ENCODE measurements around the gene LPIN2.

The LPIN2 gene

DNA sequence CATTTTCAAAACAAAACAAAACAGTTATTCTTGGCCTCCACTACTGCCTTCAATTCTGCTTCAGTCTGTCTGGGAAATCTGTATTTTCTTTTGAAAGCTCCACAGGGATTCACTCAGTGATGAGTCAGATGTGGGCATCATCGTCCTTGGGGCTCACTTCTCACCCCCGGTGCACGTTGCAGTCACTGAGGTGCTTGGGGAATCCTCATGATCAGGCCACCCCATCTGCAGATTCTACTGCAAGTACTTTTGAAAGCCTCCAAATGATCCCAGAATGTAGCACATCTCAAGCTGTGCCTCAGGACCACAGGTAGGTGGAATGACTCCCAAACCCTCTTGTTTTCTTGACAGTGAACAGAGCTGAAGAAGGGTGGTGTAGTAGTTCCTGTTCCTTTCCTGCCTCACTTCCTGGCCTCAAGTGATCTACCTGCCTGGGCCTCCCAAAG lies 34.3 kb downstream of the LPIN2 start:
- peak; percentile 45 for DNase-seq

DNA sequence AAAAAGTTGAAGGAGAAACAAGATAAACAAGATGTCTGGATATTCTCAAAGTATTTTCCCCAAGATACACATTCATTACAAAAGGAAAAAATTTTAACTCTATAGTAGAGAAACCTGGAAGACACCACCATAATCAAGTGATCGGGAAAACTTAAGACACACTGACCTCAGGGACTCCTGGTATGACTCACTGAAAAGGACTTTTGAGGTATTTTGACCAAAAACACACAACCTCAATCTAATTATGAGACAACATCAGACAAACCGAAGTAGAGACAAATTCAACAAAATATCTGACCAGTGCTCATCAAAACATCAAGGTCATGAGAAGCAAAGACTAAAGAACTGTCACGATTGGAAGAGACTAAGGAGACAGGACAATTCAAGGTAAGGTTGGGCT lies 34.7 kb downstream of the LPIN2 start:
- no peak for DNase-seq

DNA sequence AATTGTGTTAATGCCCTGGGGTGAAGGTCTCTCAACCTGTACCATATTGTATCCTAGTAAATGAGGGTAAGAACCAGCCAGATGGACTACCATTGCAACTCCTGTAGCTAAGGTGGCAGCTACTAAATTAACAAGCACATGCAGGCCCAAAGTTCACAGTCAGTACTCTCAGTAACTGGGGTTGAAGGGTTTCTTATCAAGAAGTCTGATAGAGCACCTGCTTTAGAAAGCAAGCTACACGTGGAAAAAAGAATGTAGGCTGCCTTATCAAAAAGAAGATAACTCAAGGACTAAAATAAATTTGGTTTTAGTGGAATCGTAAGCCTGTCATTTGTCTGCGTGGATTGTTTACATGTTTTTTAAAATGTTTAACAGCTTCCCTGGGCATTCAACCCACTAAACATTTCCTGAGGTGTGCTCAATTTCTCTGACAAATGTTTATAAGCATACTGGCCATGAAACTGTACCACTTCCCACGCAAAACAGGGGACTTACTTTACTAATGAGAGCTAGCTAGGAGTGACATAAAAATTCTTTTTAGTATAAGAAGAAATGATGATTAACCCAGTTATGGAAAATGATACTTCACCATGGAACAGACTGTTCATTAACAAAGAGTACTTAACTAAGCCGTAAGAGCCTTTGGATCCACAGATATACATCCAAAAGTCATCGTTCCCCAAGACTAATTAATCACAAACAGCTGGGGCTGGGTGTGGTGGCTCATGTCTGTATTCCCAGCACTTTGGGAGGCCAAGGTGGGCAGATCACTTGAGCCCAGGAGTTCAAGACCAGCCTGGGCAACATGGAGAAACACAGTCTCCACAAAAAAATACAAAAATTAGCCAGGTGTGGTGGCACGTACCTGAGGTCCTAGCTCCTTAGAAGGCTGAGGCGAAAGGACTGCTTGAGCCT lies 36.5 kb downstream of the LPIN2 start:
- no peak for DNase-seq

DNA sequence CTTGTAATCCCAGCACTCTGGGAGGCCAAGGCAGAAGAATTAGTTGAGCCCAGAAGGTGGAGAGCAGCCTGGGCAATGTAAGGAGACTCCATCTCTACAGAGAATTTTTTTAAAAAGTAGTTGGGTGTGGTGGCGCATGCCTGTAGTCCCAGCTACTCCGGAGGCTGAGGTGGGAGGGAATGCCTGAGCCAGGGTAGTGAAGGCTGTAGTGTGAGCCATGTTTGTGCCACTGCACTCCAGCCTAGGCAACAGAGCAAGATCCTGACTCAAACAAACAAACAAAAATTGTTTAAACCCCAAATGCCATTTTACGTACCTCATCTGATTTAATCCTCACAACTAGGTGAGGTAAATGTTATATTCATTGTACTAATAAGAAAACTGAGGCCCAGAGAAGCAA lies 38.2 kb downstream of the LPIN2 start:
- no peak for DNase-seq

DNA sequence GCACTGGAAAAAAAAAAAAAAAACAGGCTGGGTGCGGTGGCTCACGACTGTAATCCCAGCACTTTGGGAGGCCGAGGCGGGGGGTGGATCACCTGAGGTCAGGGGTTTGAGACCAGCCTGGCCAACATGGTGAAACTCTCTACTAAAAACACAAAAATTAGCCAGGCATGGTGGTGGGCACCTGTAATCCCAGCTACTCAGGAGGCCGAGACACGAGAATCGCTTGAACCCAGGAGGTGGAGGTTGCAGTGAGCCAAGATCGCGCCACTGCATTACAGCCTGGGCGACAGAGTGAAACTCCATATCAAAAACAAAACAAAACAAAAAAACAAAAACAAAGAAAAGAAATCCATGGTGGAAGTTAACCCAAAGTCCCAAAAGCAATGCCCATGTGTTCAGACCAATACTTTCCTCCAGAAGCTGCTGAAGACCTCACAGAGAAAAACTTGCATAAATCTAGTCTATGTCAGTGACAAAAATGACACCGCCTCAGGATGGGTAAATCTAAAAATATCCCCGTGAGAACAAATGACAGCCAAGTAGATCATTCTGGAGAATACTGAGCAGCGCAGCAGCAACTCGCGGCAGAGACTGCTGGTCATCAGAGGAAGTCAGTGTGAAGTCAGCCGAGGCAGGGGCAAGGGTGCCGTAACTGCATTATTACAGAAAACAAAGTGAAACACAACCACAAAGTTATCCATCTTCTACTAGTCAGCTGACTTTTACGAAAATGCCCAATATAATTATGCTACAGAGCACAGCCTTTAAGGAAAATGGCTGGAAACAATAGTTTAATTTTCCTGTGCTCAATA lies 41.0 kb downstream of the LPIN2 start:
- peak; percentile 62 for DNase-seq

DNA sequence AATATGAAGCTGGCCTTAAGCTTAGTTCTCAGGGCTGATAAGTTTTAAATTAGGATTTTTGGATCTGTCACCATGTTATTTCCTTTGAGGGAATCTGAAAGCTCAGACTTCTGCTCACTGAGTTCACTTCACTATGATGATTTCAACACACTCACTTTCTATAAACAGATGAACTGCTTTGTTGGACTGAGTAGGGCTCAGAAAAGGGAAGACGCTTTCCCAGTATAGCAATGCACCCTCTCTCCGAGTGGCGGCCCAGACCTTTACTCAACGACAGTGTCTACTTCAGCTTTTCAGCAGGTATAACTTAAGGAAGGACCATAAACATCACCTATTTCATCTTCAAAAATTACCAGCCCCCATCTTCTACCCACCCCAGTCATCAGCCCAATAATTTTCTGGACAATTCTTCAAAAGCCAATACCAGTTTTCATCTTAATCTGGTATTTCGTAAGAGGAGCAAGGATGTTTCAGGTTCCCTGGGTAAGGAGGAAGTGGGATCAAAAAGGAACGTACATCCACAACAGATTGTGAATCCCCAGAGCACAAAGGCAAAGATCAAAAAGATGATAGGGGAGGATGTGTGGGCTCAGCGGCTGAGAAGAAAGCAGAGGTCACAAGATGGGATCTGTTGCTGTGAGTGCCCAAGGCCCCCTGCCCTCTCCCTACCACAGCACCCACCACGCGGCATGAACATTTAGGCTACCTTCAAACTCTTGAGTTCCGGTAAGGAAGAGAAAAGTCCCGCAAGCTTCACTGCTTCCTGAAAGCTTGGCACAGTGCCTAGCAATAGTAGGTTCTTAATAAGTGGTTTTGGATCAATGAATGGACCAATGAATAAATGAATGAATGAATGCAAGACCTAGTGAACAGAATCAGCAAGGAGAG lies 41.9 kb downstream of the LPIN2 start:
- peak; percentile 45 for DNase-seq

DNA sequence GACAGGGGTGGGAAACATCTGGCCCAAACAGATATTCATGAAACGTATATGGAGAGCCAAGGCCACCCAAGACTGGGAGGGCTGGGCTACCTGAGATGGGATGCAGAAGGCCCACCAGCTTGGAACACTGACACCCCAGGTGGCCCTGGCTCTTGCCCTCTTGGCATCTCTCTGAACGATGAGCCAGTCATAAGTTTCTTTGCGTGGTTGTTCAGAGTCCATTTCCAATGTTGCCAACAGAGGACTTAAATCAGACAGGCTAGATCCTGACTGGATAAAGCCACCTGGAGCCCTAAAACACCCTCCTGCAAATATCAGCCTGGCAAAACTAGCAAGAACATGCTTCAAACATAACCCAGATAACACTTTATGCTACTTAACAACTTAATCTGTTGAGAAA lies 42.6 kb downstream of the LPIN2 start:
- no peak for DNase-seq

DNA sequence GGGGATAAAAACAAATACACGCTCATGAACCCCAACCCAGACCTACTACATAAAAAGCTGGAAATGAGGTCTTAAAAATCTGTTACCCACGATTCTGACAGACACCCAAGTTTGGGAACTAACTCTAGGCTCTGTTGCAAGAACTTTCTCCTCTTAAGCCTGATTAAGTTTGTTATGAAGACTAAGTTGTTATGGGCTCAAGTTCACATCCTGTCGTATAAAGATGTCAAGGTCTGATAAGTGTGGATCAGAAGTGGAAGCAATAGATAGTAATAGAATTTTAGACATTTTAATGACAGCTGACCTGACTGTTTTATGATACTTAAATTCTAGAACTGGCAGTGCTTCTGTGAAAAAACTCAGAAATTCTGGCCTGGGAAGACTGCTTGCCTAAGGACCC lies 43.2 kb downstream of the LPIN2 start:
- no peak for DNase-seq

DNA sequence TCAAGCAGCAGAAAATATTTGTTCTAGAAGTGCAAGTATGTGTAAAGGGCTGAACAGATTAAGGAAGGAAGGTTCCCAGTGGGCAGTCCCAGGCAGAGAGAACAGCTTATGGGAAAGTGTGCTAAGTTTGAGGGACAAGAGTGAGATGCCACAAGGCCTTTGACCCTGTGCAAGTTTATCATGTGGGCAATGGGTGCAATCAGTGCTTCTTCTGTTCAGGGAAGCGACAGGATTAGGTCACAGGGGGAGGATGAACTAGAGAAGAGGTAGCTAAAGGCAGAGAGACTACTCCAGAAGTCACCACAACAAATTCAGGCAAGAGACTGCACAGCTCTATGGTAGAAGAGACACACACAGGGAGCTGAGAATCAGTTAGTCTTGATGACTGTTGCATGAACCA lies 44.3 kb downstream of the LPIN2 start:
- DNase-seq: no peak

DNA sequence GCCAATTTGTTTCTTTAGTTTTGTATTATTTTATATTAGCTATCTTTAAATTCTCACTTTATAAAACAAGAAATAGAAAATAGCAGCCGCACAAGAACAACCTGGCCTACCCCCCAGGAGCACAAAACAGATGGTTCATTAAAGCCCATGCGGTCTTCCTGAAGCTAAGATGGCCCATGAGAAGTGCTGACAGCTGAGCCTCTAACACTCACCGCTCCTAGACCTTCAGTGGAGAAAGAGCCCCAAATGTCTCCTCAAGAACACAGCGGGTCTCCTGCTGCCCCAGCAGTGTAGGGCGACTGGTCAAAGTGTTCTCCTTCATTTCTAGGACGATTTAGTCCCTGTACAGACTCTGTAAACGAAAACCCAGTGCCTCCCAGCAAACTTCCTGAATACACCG lies 45.1 kb downstream of the LPIN2 start:
- DNase-seq: no peak

DNA sequence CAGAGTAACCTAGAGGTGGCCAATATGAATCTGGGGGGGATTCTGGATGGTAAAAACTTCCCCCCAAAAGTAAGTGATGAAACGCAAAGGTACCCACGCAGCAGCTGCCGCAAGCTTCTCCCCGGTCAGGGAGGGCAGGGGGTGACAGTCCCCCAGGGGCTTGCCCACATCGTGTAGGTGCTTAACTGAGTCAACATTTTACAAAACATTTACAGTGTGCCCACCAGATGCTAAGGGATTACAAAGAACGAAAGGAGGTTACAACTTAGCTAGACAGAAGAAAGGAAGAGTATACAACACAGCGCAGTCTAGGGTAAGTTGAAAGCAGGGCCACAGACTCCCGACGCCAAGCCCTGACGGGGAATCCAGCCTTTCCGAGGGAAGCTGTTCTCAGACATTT lies 45.6 kb downstream of the LPIN2 start:
- no peak for DNase-seq

DNA sequence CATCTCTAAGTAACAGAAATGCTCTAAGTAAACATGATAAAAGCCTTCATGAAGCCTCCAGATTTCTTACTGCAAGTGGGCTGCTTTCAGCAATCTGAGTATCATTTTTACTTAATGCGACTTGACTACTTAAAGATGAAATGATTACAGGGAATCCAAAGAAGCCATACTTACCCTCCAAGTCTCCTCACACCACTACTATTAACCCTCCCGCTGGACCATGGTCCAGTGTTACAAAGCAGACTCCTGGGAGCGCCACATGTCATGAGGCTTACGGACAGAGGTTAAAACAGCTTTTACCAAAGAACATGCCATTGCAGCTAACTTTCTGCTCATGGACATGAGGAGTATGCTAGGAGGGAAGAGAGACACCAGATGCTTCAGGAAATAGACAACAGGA lies 46.4 kb downstream of the LPIN2 start:
- no peak for DNase-seq

DNA sequence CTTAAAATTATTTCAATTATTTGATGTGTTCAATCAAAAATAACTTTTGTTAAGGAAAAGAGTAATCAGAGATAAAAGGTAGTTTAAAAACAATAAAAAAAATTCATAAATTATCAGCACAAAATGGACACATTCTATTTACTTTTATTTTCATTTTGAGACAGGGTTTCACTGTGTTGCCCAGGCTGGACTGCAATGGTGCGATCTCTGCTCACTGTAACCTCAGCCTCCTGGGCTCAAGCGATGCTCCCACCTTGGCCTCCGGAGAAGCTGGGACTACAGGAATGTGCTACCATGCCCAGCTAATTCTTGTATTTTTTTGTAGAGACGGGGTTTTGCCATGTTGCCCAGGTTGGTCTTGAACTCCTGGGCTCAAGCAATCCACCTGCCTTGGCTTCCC lies 47.1 kb downstream of the LPIN2 start:
- DNase-seq: no peak

DNA sequence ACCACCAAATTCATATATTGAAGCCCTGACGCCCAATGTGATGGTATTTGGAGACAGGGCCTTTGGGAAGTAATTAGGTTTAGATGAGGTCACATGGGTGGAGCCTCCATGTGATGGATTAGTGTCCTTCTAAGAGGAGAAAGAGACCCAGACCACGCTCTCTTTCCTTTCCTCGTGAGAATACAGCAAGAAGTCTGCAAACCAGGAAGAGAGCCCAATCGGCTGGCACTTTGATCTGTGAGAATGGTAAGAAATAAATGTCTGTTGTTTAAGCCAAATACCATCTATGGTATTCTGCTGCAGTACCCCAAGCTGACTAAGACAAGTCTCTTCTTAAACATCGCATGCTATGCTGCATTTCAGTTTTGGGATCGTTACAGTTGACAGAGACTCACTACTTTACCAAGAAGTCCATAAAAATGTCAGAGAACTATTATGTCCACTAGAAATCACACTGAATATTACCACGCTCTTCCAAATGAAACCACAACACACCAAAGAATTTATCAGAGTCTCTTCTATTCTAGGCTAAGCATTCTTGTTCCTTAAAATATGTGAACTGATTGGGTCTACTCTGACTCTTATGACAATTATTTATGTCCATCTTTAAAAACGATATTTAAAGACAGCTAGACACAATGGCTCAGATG lies 48.5 kb downstream of the LPIN2 start:
- DNase-seq: no peak
